Spinal cord (tissue), 10 donors: Measurements from ENCODE around the gene RPS16. TPM values are rescaled to one million over a fixed set of nuclear protein-coding genes. Genes with fewer than 3 reads are reported as not detected.
A peak's percentile ranks its signal among the peaks of the same experiment; 100 is the strongest.
"Not testable (repeated sequence)": the region's sequence is repeated elsewhere in the genome, so short reads cannot be mapped to it uniquely, and the experiment has no call there.

Source experiments
- DNase-seq, 6 donors: peaks; one replicate each; pipeline versions ENCODE4 v3.0.0 to v3.0.0-alpha.2; 2013 to 2015; ENCODE audit warnings: low spot score in 6 of 6, low read depth in 4 of 6
- H3K27ac ChIP-seq: one replicate; pipeline ENCODE4 v1.5.1; 2013; ENCODE audit warnings: low read depth, low read length, control low read depth
- H3K27me3 ChIP-seq: one replicate; pipeline ENCODE4 v1.6.1; 2013; ENCODE audit warnings: low read length; ENCODE audit not compliant: control insufficient read depth, insufficient read depth
- H3K36me3 ChIP-seq: one replicate; pipeline ENCODE4 v1.6.1; 2013; ENCODE audit warnings: low read length; ENCODE audit not compliant: control insufficient read depth, insufficient read depth
- H3K4me1 ChIP-seq: one replicate; pipeline ENCODE4 v1.6.1; 2013; ENCODE audit warnings: low read length; ENCODE audit not compliant: control insufficient read depth, insufficient read depth
- H3K4me3 ChIP-seq: one replicate; pipeline ENCODE4 v1.5.1; 2013; ENCODE audit warnings: low read depth, low read length, control low read depth
- H3K9me3 ChIP-seq: one replicate; pipeline ENCODE4 v1.6.1; 2013; ENCODE audit warnings: low read length; ENCODE audit not compliant: control insufficient read depth, insufficient read depth
- WGBS: methylation state at CpG from one replicate; pipeline ENCODE4 v1.1.5; 2013; ENCODE audit warnings: missing lambda C conversion rate; ENCODE audit not compliant: insufficient coverage; 5-methylcytosine and 5-hydroxymethylcytosine counted together
- polyA plus RNA-seq, 2 donors: library from polyadenylated mRNA; unstranded; fragments of 120-200 nt; gene quantifications; one replicate each; pipeline ENCODE4 v1.2.1, GENCODE V29; 2013; ENCODE audit not compliant: insufficient read length in 2 of 2
- total RNA-seq, 2 donors: library from RNA; depleted of rRNA in 1 of 2; stranded (reverse); fragments of 120-200 nt in 1 of 2; fragments of >200 nt in 1 of 2; gene quantifications; one replicate each; pipeline versions ENCODE4 v1.2.3 to v1.2.4, GENCODE V29; 2013 to 2014
- donor health status: healthy.

The RPS16 gene
- total and polyA plus RNA-seq, 4 donors, result 32.0 to 921 (median 492) TPM

GRCh38 chr19:39463403-39463802, 27.7 kb upstream of the RPS16 start:
- H3K4me3 ChIP-seq, result no peak overlapping the region
- H3K27ac ChIP-seq, result no peak overlapping the region
- H3K4me1 ChIP-seq, result no peaks in the 10 kb centered on the region
- H3K36me3 ChIP-seq, result peaks cover 81% of the 10 kb centered on the region
- WGBS, result 93% methylated on average over 3 of the region's 3 CpGs
- DNase-seq, result no peak
- H3K27me3 ChIP-seq, result no peaks in the 10 kb centered on the region
- no peaks in the 10 kb centered on the region for H3K9me3 ChIP-seq

- not testable (repeated sequence) for H3K27ac ChIP-seq, H3K4me1 ChIP-seq, H3K9me3 ChIP-seq, H3K27me3 ChIP-seq, H3K4me3 ChIP-seq, DNase-seq
- WGBS, result 98% methylated on average over 8 of the region's 8 CpGs
- H3K36me3 ChIP-seq, result peaks cover 52% of the 10 kb centered on the region
These were observed 15.5 kb upstream of the RPS16 start for GRCh38 chr19:39451257-39451656.

- Histone ChIP-seq H3K4me1 (peaks cover 16% of the 10 kb centered on the region), H3K27ac (no peak overlapping the region), H3K9me3 (no peaks in the 10 kb centered on the region), H3K4me3 (no peak overlapping the region), H3K36me3 (peaks cover 51% of the 10 kb centered on the region), H3K27me3 (no peaks in the 10 kb centered on the region)
- DNase-seq, result no peak
- 90% methylated on average over 3 of the region's 8 CpGs for WGBS
These were observed 13.5 kb upstream of the RPS16 start for GRCh38 chr19:39449116-39449797.

- Histone ChIP-seq H3K4me1 (peaks cover 19% of the 10 kb centered on the region), H3K9me3 (no peaks in the 10 kb centered on the region), H3K27ac (no peak overlapping the region), H3K27me3 (no peaks in the 10 kb centered on the region), H3K4me3 (no peak overlapping the region), H3K36me3 (peaks cover 44% of the 10 kb centered on the region)
- DNase-seq, result no peak
- 94% methylated on average over 3 of the region's 3 CpGs for WGBS
These were observed 12.5 kb upstream of the RPS16 start for GRCh38 chr19:39448271-39448670.

- WGBS, result 92% methylated on average over 9 of the region's 16 CpGs
- H3K36me3 ChIP-seq, result peaks cover 31% of the 10 kb centered on the region
- peaks cover 19% of the 10 kb centered on the region for H3K4me1 ChIP-seq
- H3K4me3 ChIP-seq, result peak overlapping the region; percentile 89
- no peaks in the 10 kb centered on the region for H3K27me3 ChIP-seq
- DNase-seq, result no peak
- H3K9me3 ChIP-seq, result no peaks in the 10 kb centered on the region
- no peak overlapping the region for H3K27ac ChIP-seq
These were observed 10.8 kb upstream of the RPS16 start for GRCh38 chr19:39446365-39447084.

GRCh38 chr19:39445196-39446111, 9.7 kb upstream of the RPS16 start, which contains the start of gene SUPT5H:
SUPT5H (plus strand) TSS chr19:39445582; CDS start chr19:39445891, 309 bp downstream.
- WGBS, result under 1% methylated on average over 65 of the region's 68 CpGs
- Histone ChIP-seq H3K36me3 (peaks cover 31% of the 10 kb centered on the region), H3K4me1 (peaks cover 20% of the 10 kb centered on the region), H3K27me3 (no peaks in the 10 kb centered on the region), H3K4me3 (peak within 1 kb of the TSS; percentile 89), H3K27ac (peak within 1 kb of the TSS; percentile 90), H3K9me3 (no peaks in the 10 kb centered on the region)
- DNase-seq, result peak; percentile 90 to 99 (median 94)

- Histone ChIP-seq H3K9me3 (no peaks in the 10 kb centered on the region), H3K4me3 (peak overlapping the region; percentile 89), H3K27me3 (no peaks in the 10 kb centered on the region), H3K36me3 (peaks cover 26% of the 10 kb centered on the region), H3K27ac (peak overlapping the region; percentile 90), H3K4me1 (peaks cover 23% of the 10 kb centered on the region)
- DNase-seq, result no peak
- 10% methylated on average over 6 of the region's 17 CpGs for WGBS
These were observed 8.9 kb upstream of the RPS16 start for GRCh38 chr19:39444598-39445195.

- Histone ChIP-seq H3K36me3 (peaks cover 12% of the 10 kb centered on the region), H3K4me1 (peaks cover 22% of the 10 kb centered on the region), H3K27ac (no peak overlapping the region), H3K4me3 (no peak overlapping the region), H3K27me3 (no peaks in the 10 kb centered on the region), H3K9me3 (no peaks in the 10 kb centered on the region)
- DNase-seq, result no peak
- WGBS, result 93% methylated on average over 3 of the region's 9 CpGs
These were observed 2.7 kb upstream of the RPS16 start for GRCh38 chr19:39438270-39438934.

GRCh38 chr19:39436350-39436716, 584 bp upstream of the RPS16 start:
- Histone ChIP-seq H3K27ac (peak overlapping the region; percentile 93), H3K36me3 (peaks cover 32% of the 10 kb centered on the region), H3K4me3 (peak overlapping the region; percentile 84), H3K4me1 (peaks cover 22% of the 10 kb centered on the region), H3K9me3 (no peaks in the 10 kb centered on the region), H3K27me3 (no peaks in the 10 kb centered on the region)
- 0% methylated on average over 2 of the region's 2 CpGs for WGBS
- no peak for DNase-seq
